Parietal lobe (tissue), 1 donor: ENCODE data around the gene IL11. TPM values are rescaled to one million over a fixed set of nuclear protein-coding genes. Genes with fewer than 3 reads are reported as not detected.

Experiments
- total RNA-seq: library from RNA; depleted of rRNA; stranded (reverse); fragments of >200 nt; gene quantifications from one replicate; pipeline ENCODE4 v1.2.3, GENCODE V29; 2014

The IL11 gene
- total RNA-seq: not detected

GRCh38 chr19:55370305-55370988 lies at the start of gene IL11:
TSS of gene IL11 (minus strand) at chr19:55370463. CDS start at chr19:55370310, 153 bp downstream.

DNA sequence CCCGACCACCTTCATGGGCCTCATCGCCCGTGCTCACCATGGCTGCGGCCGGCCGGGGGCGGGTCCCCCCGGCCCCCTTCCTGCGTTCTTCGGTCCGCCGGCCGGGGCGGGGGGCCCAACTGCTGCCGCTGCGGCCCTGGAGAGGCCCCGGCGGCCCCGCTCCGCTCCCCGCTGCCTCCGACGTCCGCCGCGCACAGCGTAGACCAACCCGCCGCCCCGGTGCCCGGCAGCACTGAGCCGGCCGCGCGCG lies 37.2 kb upstream of the IL11 start, which contains the start of gene UBE2S:
Gene UBE2S (minus strand): TSS at position 239 of the 250 bp plus-strand sequence. CDS start 199 bp downstream, at position 40.

GRCh38 chr19:55385724-55386492 lies 15.6 kb upstream of the IL11 start, which contains the start of gene RPL28:
TSS of gene RPL28 (plus strand) at chr19:55385932. CDS start at chr19:55386358, 426 bp downstream.

GRCh38 chr19:55384131-55384919 lies 14.1 kb upstream of the IL11 start, which contains the start of gene TMEM238:
TSS of gene TMEM238 (minus strand) at chr19:55384292. CDS start at chr19:55384259, 33 bp downstream.

GRCh38 chr19:55376241-55376933 lies 6.1 kb upstream of the IL11 start, which contains the start of gene TMEM190:
TSS of gene TMEM190 (plus strand) at chr19:55376826. CDS start at chr19:55376854, 28 bp downstream.

GRCh38 chr19:55362990-55363716 lies 7.1 kb downstream of the IL11 start, which contains the start of gene GARIN5B:
TSS of gene GARIN5B (minus strand) at chr19:55363260. CDS start at chr19:55363066, 194 bp downstream.

GRCh38 chr19:55354698-55355212 lies 15.5 kb downstream of the IL11 start, which contains the start of gene COX6B2:
TSS of gene COX6B2 (minus strand) at chr19:55354719. CDS start at chr19:55354521, 198 bp downstream.

DNA sequence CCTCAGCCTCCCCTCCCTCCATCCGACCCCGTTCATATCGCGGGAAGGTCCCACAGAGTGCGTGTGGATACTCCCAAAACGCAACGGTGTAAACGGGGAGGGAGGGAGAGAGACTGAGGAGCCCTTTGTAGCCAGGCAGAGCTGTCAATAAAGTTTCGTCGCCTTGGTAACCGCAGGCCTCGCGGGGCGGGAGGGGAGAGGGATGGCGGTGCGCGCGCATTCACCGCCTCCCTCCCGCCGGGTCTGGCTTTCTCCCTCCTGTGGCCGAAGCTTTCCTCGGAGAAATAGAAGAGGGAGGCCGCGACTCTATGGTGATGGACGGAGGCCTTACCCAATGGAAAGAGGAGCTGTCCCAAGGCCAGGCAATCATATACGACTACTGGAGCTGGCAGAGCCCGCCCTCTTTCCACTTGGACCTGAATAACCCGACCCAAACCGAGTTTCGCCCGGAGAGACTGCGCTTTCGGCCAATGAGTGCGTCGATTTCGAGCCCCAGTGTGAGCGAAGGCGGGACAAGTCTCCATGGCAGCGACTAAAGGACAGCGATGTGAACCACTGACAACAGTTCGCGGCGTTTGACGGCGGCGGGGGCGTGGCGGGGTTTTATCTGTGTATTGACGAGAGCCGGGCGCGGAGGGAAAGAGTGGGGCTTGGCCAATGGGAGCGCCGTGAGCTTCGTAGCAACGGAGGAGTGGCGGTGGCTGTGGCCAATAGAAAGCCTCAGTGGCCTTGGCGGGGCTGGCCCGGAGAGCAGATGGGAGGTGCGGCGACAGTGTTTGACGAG lies 31.0 kb downstream of the IL11 start, which contains the start of gene KMT5C:
Gene KMT5C (plus strand): TSS at position 772 of the 784 bp plus-strand sequence. CDS start 2,061 bp downstream, outside the sequence.

GRCh38 chr19:55325172-55325571 lies 45.1 kb downstream of the IL11 start, which contains the start of gene TMEM150B:
TSS of gene TMEM150B (minus strand) at chr19:55325341. CDS start at chr19:55321036, 4,305 bp downstream.

Other genes starting within 250 kb of the IL11 start
- gene TNNT1, start 221.3 kb downstream of the IL11 start, total RNA-seq: 0.94 TPM
- 0.94 TPM for gene TNNI3, start 212.7 kb downstream of the IL11 start, total RNA-seq
- gene DNAAF3, start 203.8 kb downstream of the IL11 start, total RNA-seq: 0.94 TPM
- gene SYT5, start 190.2 kb downstream of the IL11 start, total RNA-seq: 47.9 TPM
- not detected for gene PTPRH, start 161.0 kb downstream of the IL11 start, total RNA-seq
- gene TMEM86B, start 141.7 kb downstream of the IL11 start, total RNA-seq: 4.4 TPM
- gene PPP6R1, start 111.4 kb downstream of the IL11 start, total RNA-seq: 25.0 TPM
- 20.3 TPM for gene HSPBP1, start 90.4 kb downstream of the IL11 start, total RNA-seq
- gene BRSK1, start 86.5 kb downstream of the IL11 start, total RNA-seq: 82.9 TPM
- gene TMEM150B, start 45.1 kb downstream of the IL11 start, total RNA-seq: not detected
- gene KMT5C, start 30.6 kb downstream of the IL11 start, total RNA-seq: 15.0 TPM
- not detected for gene COX6B2, start 15.7 kb downstream of the IL11 start, total RNA-seq
- not detected for gene GARIN5B, start 7.2 kb downstream of the IL11 start, total RNA-seq
- not detected for gene TMEM190, start 6.4 kb upstream of the IL11 start, total RNA-seq
- gene TMEM238, start 13.8 kb upstream of the IL11 start, total RNA-seq: not detected
- 157 TPM for gene RPL28, start 15.5 kb upstream of the IL11 start, total RNA-seq
- gene UBE2S, start 37.3 kb upstream of the IL11 start, total RNA-seq: 22.8 TPM
- 8.5 TPM for gene SHISA7, start 72.8 kb upstream of the IL11 start, total RNA-seq
- 13.1 TPM for gene ISOC2, start 91.2 kb upstream of the IL11 start, total RNA-seq
- gene C19orf85, start 94.3 kb upstream of the IL11 start, total RNA-seq: not detected
- gene ZNF628, start 106.2 kb upstream of the IL11 start, total RNA-seq: 1.6 TPM
- gene NAT14, start 114.7 kb upstream of the IL11 start, total RNA-seq: 12.5 TPM
- 0.63 TPM for gene SSC5D, start 118.0 kb upstream of the IL11 start, total RNA-seq
- not detected for gene SBK2, start 166.7 kb upstream of the IL11 start, total RNA-seq
- gene SBK3, start 175.1 kb upstream of the IL11 start, total RNA-seq: not detected
- 2.8 TPM for gene ZNF579, start 210.4 kb upstream of the IL11 start, total RNA-seq
- gene FIZ1, start 229.1 kb upstream of the IL11 start, total RNA-seq: 3.8 TPM
- 4.7 TPM for gene ZNF524, start 229.8 kb upstream of the IL11 start, total RNA-seq
- gene ZNF865, start 235.2 kb upstream of the IL11 start, total RNA-seq: 3.1 TPM